H1 (cell line): ENCODE data around the gene CHCHD6. TPM values are rescaled to one million over a fixed set of nuclear protein-coding genes. Genes with fewer than 3 reads are reported as not detected.

Experiments used
- CTCF ChIP-seq, 3 experiments: IDR thresholded peaks; 1 replicate in 2 of 3; 2 replicates in 1 of 3; pipeline versions ENCODE4 v1.5.1 to v1.6.1; 2011; ENCODE audit warnings: low read length in 3 of 3, mild to moderate bottlenecking in 3 of 3, inconsistent platforms in 2 of 3, low read depth in 1 of 3, moderate library complexity in 1 of 3; ENCODE audit not compliant: insufficient read depth in 1 of 3; ENCODE audit errors: control extremely low read depth in 1 of 3
- EP300 ChIP-seq, 2 experiments: IDR thresholded peaks; 1 replicate in 1 of 2; 2 replicates in 1 of 2; pipeline ENCODE4 v1.6.1; 2011 to 2012; ENCODE audit warnings: low read depth in 2 of 2, low read length in 2 of 2, mild to moderate bottlenecking in 2 of 2, borderline replicate concordance in 1 of 2, inconsistent platforms in 1 of 2, moderate library complexity in 1 of 2
- NANOG ChIP-seq: IDR thresholded peaks from 2 replicates; pipeline ENCODE4 v1.6.1; 2011; ENCODE audit warnings: low read length, low read depth, mild to moderate bottlenecking, inconsistent platforms; ENCODE audit not compliant: insufficient read depth, poor library complexity, severe bottlenecking
- PHF8 ChIP-seq: fragments of 200-600 bp; sonication (generic); conservative IDR thresholded peaks from 2 replicates; pipeline ENCODE4 v1.7.1; 2012; ENCODE audit warnings: low read depth, mild to moderate bottlenecking, inconsistent platforms, low read length, moderate library complexity
- RAD21 ChIP-seq, 2 experiments: IDR thresholded peaks in 1 of 2; conservative IDR thresholded peaks in 1 of 2; 2 replicates each; pipeline ENCODE4 v1.6.1; 2011; ENCODE audit warnings: low read depth in 2 of 2, low read length in 2 of 2, improper control_type of control experiment in 1 of 2, inconsistent platforms in 1 of 2, mild to moderate bottlenecking in 1 of 2, moderate library complexity in 1 of 2
- RNF2 ChIP-seq: fragments of 200-900, 300-1000 bp; sonication (generic); IDR thresholded peaks from 2 replicates; pipeline ENCODE4 v1.7.1; 2016; ENCODE audit warnings: borderline replicate concordance, low read depth, mild to moderate bottlenecking, antibody characterized with exemption, low read length; ENCODE audit not compliant: poor library complexity, severe bottlenecking; ENCODE audit errors: missing control alignments
- SIN3A ChIP-seq, 2 experiments: IDR thresholded peaks in 1 of 2; conservative IDR thresholded peaks in 1 of 2; 2 replicates each; pipeline ENCODE4 v1.6.1; 2011 to 2012; ENCODE audit warnings: low read length in 2 of 2, improper control_type of control experiment in 1 of 2, low read depth in 1 of 2, mild to moderate bottlenecking in 1 of 2
- SUZ12 ChIP-seq: fragments of 200-600 bp; sonication (generic); IDR thresholded peaks from 2 replicates; pipeline ENCODE4 v1.6.1; 2012; ENCODE audit warnings: mild to moderate bottlenecking, inconsistent platforms, low read length, moderate library complexity, mixed read lengths
- polyA plus RNA-seq, 7 experiments: library from polyadenylated mRNA; depleted of rRNA in 3 of 7; stranded (reverse) in 5 of 7; unstranded in 2 of 7; fragments of >200 nt in 5 of 7; fragments of 200-250 nt in 2 of 7; gene quantifications; 1 replicate in 5 of 7; 2 replicates in 1 of 7; 4 replicates in 1 of 7; pipeline versions ENCODE4 v1.2.1 to v1.2.3, GENCODE V29; 2011 to 2013; ENCODE audit warnings: missing spikeins in 2 of 7, mixed read lengths in 2 of 7
- total RNA-seq: library from RNA; stranded (reverse); fragmentation: NEBNext Ultra II Directional; extraction: Animal tissue kit (Norgen Biotek cat#: 25700); gene quantifications from 2 replicates; pipeline ENCODE4 v1.2.1, GENCODE V29; 2021

Gene CHCHD6
- total and polyA plus RNA-seq, 2 of the 8 experiments (the other 6 are each of a cell fraction or from before 2014, with no cell fraction given) = 32.4 to 37.6 TPM

- TF ChIP-seq CTCF (IDR thresholded peaks at IDR 0.05; ENCODE audit: control extremely low read depth in 1 of 3, insufficient read depth in 1 of 3, low read depth in 1 of 3, low read length in 3 of 3) = no peak
- TF ChIP-seq SUZ12 = no peak
- TF ChIP-seq PHF8 = no peak
- no peak for TF ChIP-seq RNF2
- no peak for TF ChIP-seq SIN3A (conservative IDR thresholded peaks at IDR 0.05 in 1 of 2, IDR thresholded peaks at IDR 0.05 in 1 of 2; ENCODE audit: low read depth in 1 of 2, low read length in 2 of 2)
- no peak for TF ChIP-seq RAD21 (IDR thresholded peaks at IDR 0.05 in 1 of 2, conservative IDR thresholded peaks at IDR 0.05 in 1 of 2; ENCODE audit: low read depth in 2 of 2, low read length in 2 of 2)
- no peak for TF ChIP-seq EP300 (IDR thresholded peaks at IDR 0.05; ENCODE audit: borderline replicate concordance in 1 of 2, low read depth in 2 of 2, low read length in 2 of 2)
- no peak for TF ChIP-seq NANOG
Observed at GRCh38 chr3:126979046-126979628, 275.1 kb downstream of the CHCHD6 start (continued).
